ENCODE measurements around the gene RHEB. TPM values are rescaled to one million over a fixed set of nuclear protein-coding genes. Genes with fewer than 3 reads are reported as not detected.

The RHEB gene
- total and polyA plus RNA-seq, 2 of the 13 experiments (the other 11 are each of a cell fraction or from before 2014, with no cell fraction given) = 55.0 to 77.6 TPM

- TF ChIP-seq ZNF318 (CRISPR knock-in tag; IDR thresholded peaks at IDR 0.05) = no peak
- no peak for TF ChIP-seq TRAFD1 (CRISPR knock-in tag; IDR thresholded peaks at IDR 0.05; ENCODE audit: borderline replicate concordance)
- no peak for TF ChIP-seq ZNF296 (CRISPR knock-in tag; conservative IDR thresholded peaks at IDR 0.05)
- no peak for TF ChIP-seq SP140L (CRISPR knock-in tag; IDR thresholded peaks at IDR 0.05; ENCODE audit: borderline replicate concordance)
- TF ChIP-seq U2AF1 (optimal IDR thresholded peaks at IDR 0.05; ENCODE audit: low read depth, low read length) = no peak
- TF ChIP-seq ZNF883 (CRISPR knock-in tag; IDR thresholded peaks at IDR 0.05; ENCODE audit: not compliant biosample characterization) = no peak
- no peak for TF ChIP-seq USF2 (IDR thresholded peaks at IDR 0.05; ENCODE audit: low read depth, low read length)
- no peak for TF ChIP-seq USF2 (CRISPR knock-in tag; IDR thresholded peaks at IDR 0.05; ENCODE audit: borderline replicate concordance)
- TF ChIP-seq DNMT3B (CRISPR knock-in tag; conservative IDR thresholded peaks at IDR 0.05) = no peak
- no peak for TF ChIP-seq ZNF3 (CRISPR knock-in tag; IDR thresholded peaks at IDR 0.05)
- no peak for TF ChIP-seq THAP8 (CRISPR knock-in tag; IDR thresholded peaks at IDR 0.05; ENCODE audit: borderline replicate concordance)
- TF ChIP-seq GABPA (IDR thresholded peaks at IDR 0.05; ENCODE audit: low read depth, low read length) = peak; percentile 27; the same call in 1 of the 2 replicates
- TF ChIP-seq GABPA (CRISPR knock-in tag; IDR thresholded peaks at IDR 0.05; ENCODE audit: low read depth) = peak; percentile 67; the same call in 1 of the 2 replicates
- TF ChIP-seq RAD21 (CRISPR knock-in tag; IDR thresholded peaks at IDR 0.05) = no peak
- no peak for TF ChIP-seq LCORL (IDR thresholded peaks at IDR 0.05)
- no peak for TF ChIP-seq LCORL (CRISPR knock-in tag; IDR thresholded peaks at IDR 0.05)
Observed at GRCh38 chr7:151519765-151520418, at the start of gene RHEB (continued).

All from HepG2 (cell line).